ENCODE data around the gene TUBGCP5.

TUBGCP5 gene

GRCh38 chr15:22954326-22954725, 85.0 kb downstream of the TUBGCP5 start:
- H3K4me3 ChIP-seq (IDR thresholded peaks at IDR 0.05; ENCODE audit: insufficient read depth, low read depth, low read length), result no peak overlapping the region
- H4K20me1 ChIP-seq (ENCODE audit: insufficient read depth), result no peaks in the 10 kb centered on the region
- no peak overlapping the region for H2AFZ ChIP-seq (ENCODE audit: low read depth)
- peaks cover 12% of the 10 kb centered on the region for H3K4me1 ChIP-seq (ENCODE audit: low read depth, poor library complexity, severe bottlenecking)
- H3K27ac ChIP-seq, result no peak overlapping the region
- H3K79me2 ChIP-seq (ENCODE audit: insufficient read depth, low read depth), result peaks cover 34% of the 10 kb centered on the region; the same call in 1 of the 2 replicates
- H3K9ac ChIP-seq, result no peak overlapping the region
- H3K27me3 ChIP-seq (ENCODE audit: insufficient read depth, low read depth), result no peaks in the 10 kb centered on the region
- no peak for TF ChIP-seq CTCF (conservative IDR thresholded peaks at IDR 0.05; ENCODE audit: low read depth, low read length)
- no peaks in the 10 kb centered on the region for H3K36me3 ChIP-seq (ENCODE audit: insufficient read depth)
- no peak overlapping the region for H3K4me2 ChIP-seq

GRCh38 chr15:22952796-22953579, 86.4 kb downstream of the TUBGCP5 start:
- no peak overlapping the region for H3K4me3 ChIP-seq (IDR thresholded peaks at IDR 0.05; ENCODE audit: insufficient read depth, low read depth, low read length)
- H2AFZ ChIP-seq (ENCODE audit: low read depth), result no peak overlapping the region
- no peaks in the 10 kb centered on the region for H3K27me3 ChIP-seq (ENCODE audit: insufficient read depth, low read depth)
- peaks cover 27% of the 10 kb centered on the region; the same call in 1 of the 2 replicates for H3K79me2 ChIP-seq (ENCODE audit: insufficient read depth, low read depth)
- H3K4me1 ChIP-seq (ENCODE audit: low read depth, poor library complexity, severe bottlenecking), result no peaks in the 10 kb centered on the region
- no peak overlapping the region for H3K4me2 ChIP-seq
- no peak overlapping the region for H3K27ac ChIP-seq
- H3K9ac ChIP-seq, result no peak overlapping the region
- H3K36me3 ChIP-seq (ENCODE audit: insufficient read depth), result no peaks in the 10 kb centered on the region
- TF ChIP-seq CTCF (conservative IDR thresholded peaks at IDR 0.05; ENCODE audit: low read depth, low read length), result no peak
- no peaks in the 10 kb centered on the region for H4K20me1 ChIP-seq (ENCODE audit: insufficient read depth)

- H2AFZ ChIP-seq (ENCODE audit: low read depth), result no peak overlapping the region
- TF ChIP-seq CTCF (conservative IDR thresholded peaks at IDR 0.05; ENCODE audit: low read depth, low read length), result no peak
These were observed 87.7 kb downstream of the TUBGCP5 start for GRCh38 chr15:22951381-22952280.

GRCh38 chr15:22951031-22951380, 88.4 kb downstream of the TUBGCP5 start:
- no peak overlapping the region for H3K27ac ChIP-seq
- no peak overlapping the region for H3K4me3 ChIP-seq (IDR thresholded peaks at IDR 0.05; ENCODE audit: insufficient read depth, low read depth, low read length)
- no peaks in the 10 kb centered on the region for H3K4me1 ChIP-seq (ENCODE audit: low read depth, poor library complexity, severe bottlenecking)
- H3K27me3 ChIP-seq (ENCODE audit: insufficient read depth, low read depth), result no peaks in the 10 kb centered on the region
- no peak overlapping the region for H3K4me2 ChIP-seq
- TF ChIP-seq CTCF (conservative IDR thresholded peaks at IDR 0.05; ENCODE audit: low read depth, low read length), result no peak
- no peak overlapping the region for H2AFZ ChIP-seq (ENCODE audit: low read depth)
- H4K20me1 ChIP-seq (ENCODE audit: insufficient read depth), result no peaks in the 10 kb centered on the region
- no peak overlapping the region for H3K9ac ChIP-seq
- H3K79me2 ChIP-seq (ENCODE audit: insufficient read depth, low read depth), result peaks cover 15% of the 10 kb centered on the region; the same call in 1 of the 2 replicates
- H3K36me3 ChIP-seq (ENCODE audit: insufficient read depth), result no peaks in the 10 kb centered on the region

More at GRCh38 chr15:22951381-22952280, 87.7 kb downstream of the TUBGCP5 start:
- Histone ChIP-seq H3K4me3 (IDR thresholded peaks at IDR 0.05; ENCODE audit: insufficient read depth, low read depth, low read length) (no peak overlapping the region), H3K9ac (no peak overlapping the region), H3K79me2 (ENCODE audit: insufficient read depth, low read depth) (peaks cover 19% of the 10 kb centered on the region; the same call in 1 of the 2 replicates), H4K20me1 (ENCODE audit: insufficient read depth) (no peaks in the 10 kb centered on the region), H3K27ac (no peak overlapping the region), H3K4me2 (no peak overlapping the region), H3K4me1 (ENCODE audit: low read depth, poor library complexity, severe bottlenecking) (no peaks in the 10 kb centered on the region), H3K27me3 (ENCODE audit: insufficient read depth, low read depth) (no peaks in the 10 kb centered on the region), H3K36me3 (ENCODE audit: insufficient read depth) (no peaks in the 10 kb centered on the region)

Measured in KMS-11 (cell line).